ENCODE measurements around the gene CHCHD4.
A peak's percentile ranks its signal among the peaks of the same experiment; 100 is the strongest.

Gene CHCHD4

DNA sequence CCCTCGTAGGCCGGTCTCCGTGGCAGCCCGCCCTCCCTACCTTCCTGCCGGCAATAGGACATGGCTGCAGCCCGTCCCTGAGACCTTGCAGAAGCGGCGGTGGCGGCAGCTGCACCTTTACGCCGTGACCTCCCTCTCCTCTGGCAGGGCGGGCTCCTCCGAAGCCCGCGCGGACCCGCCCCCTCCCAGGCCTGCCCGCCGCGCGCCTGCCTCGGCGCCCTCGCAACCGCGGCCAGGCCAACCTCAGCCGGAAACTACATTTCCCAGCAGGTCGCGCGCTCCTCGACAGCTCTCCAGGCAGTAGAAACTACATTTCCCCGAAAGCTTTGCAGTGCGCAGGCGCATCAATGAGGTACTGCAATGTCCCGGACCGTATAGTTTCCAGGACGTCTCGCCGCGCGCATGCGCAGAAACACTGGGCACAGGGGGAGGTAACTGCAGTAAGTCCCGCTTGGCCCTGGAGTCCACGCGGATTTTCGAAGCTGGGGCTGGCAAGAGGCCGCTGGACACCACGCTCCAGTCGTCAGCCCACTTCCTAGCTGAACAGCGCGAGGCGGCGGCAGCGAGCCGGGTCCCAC lies at the start of gene CHCHD4, which contains the start of gene TMEM43:
CHCHD4 (minus strand) TSS at position 256 of the 578 bp plus-strand sequence; CDS start at position 62, 194 bp downstream.
TMEM43 (plus strand) TSS at position 438 of the 578 bp plus-strand sequence. CDS start 142 bp downstream, outside the sequence.
- Mint-ChIP-seq H3K4me3 (peak within 1 kb of the TSS; percentile 99), H3K9me3 (no peaks in the 10 kb centered on the region), H3K27ac (peak within 1 kb of the TSS; percentile 97), H3K27me3 (no peaks in the 10 kb centered on the region), H3K36me3 (ENCODE audit: low read depth) (peaks cover 70% of the 10 kb centered on the region), H3K4me1 (ENCODE audit: low read depth) (peaks cover 68% of the 10 kb centered on the region)
- intact Hi-C loops (cut with micrococcal nuclease) = loop anchor here (1.0 to 10.0 kb wide), 6 partner anchors 20 to 823 kb away; partner anchors contain the start of genes CCDC174, LSM3, NR2C2 and XPC

DNA sequence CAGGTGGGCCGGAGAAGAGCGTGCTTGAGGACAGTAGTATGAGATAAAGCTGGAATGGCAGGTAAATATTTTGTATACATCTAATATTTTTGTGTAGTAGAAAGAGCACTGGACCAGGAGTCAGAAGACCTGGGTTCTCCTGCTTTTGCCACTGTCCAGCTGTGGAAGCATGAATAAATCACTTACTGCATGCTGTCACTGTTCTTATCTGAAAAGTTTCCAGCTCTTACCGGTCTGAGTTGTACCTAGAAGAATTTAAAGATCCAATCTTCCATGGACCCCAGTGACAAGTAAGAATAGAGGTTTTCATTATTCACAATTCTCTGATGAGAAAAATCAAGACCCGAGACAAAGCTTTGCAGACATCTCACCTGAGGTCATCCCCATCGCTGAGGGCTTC lies 47.8 kb upstream of the CHCHD4 start:
- intact Hi-C loops (cut with micrococcal nuclease) = loop anchor here (10.0 kb wide), 1 partner anchor 278 kb away; no protein-coding TSS in a partner anchor
- no peaks in the 10 kb centered on the region for H3K9me3 Mint-ChIP-seq
- H3K4me3 Mint-ChIP-seq = no peak overlapping the region
- H3K27me3 Mint-ChIP-seq = no peaks in the 10 kb centered on the region
- no peak overlapping the region for H3K27ac Mint-ChIP-seq
- H3K4me1 Mint-ChIP-seq (ENCODE audit: low read depth) = peaks cover 46% of the 10 kb centered on the region
- peaks cover 59% of the 10 kb centered on the region for H3K36me3 Mint-ChIP-seq (ENCODE audit: low read depth)

DNA sequence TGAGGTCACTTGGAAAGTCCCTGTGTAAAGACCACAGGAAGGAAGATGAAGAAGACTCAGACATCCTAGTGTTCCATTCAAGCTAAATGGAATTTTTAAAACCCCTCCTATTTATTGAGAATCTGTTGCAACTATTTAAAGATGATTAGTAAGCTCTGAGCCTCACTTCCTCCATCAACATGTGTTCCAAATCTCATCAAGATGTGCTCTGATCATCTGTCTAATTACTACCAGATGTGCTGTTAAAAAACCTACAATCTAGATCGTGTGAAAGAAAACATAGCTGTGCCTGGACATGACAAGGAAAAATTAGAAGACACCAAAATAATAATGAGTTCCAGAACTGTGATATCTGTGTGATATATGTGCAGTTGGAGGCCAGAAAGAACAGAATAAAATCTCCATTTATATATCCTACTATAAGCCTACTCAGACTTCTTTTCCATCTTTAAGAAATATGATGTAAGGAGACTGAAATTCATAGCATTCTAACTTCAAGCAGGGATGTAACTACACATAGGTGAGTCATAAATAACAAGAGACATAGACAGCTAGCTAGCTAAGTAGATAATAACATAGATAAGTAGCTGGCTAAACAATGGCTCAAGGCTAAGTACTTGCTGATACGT lies 46.0 kb upstream of the CHCHD4 start:
- H3K4me3 Mint-ChIP-seq = no peak overlapping the region
- peaks cover 39% of the 10 kb centered on the region for H3K4me1 Mint-ChIP-seq (ENCODE audit: low read depth)
- intact Hi-C loops (cut with micrococcal nuclease) = loop anchor here (10.0 kb wide), 1 partner anchor 276 kb away; no protein-coding TSS in a partner anchor
- no peak overlapping the region for H3K27ac Mint-ChIP-seq
- no peaks in the 10 kb centered on the region for H3K27me3 Mint-ChIP-seq
- H3K9me3 Mint-ChIP-seq = no peaks in the 10 kb centered on the region
- peaks cover 78% of the 10 kb centered on the region for H3K36me3 Mint-ChIP-seq (ENCODE audit: low read depth)

DNA sequence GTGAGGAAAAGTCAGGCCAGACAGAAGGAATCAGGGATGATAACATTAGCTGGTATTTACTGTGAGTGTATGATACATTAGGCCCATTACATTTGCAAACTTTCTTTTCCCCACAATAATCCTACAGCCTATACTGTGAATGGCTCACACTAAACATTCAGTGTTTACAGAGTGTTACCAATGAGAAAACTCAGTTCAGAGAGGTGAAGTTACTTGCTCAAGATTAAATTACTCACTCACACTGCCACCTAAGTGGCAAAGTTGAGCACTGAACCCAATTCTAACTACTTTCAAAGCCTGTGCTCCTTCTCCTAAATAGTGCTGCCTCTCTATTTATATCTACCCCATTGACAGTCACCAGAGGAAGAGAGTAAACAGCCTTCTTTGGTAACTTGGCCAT lies 45.2 kb upstream of the CHCHD4 start:
- Mint-ChIP-seq H3K36me3 (ENCODE audit: low read depth) (peaks cover 85% of the 10 kb centered on the region), H3K4me1 (ENCODE audit: low read depth) (peaks cover 32% of the 10 kb centered on the region), H3K27ac (no peak overlapping the region), H3K27me3 (no peaks in the 10 kb centered on the region), H3K9me3 (no peaks in the 10 kb centered on the region), H3K4me3 (no peak overlapping the region)
- intact Hi-C loops (cut with micrococcal nuclease) = loop anchor here (10.0 kb wide), 1 partner anchor 275 kb away; no protein-coding TSS in a partner anchor

DNA sequence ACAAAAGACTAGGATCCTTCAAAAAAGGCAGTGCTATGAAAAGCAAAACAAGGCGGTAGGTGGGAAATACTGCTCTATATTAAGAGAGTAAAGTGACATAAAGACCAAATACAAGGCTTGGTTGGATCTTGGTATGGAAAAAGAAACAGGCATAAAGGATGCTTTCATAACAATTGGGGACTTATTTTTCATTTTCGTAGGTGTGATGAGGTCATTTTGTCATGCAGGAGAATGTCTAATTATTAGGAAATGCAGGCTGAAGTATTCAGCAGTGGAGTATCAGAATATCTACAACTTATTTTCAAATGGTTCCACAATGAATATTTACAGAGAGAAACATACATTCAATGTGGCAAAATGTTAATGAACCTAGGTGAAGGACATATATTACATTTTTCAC lies 44.8 kb upstream of the CHCHD4 start:
- intact Hi-C loops (cut with micrococcal nuclease) = no loop called here
- H3K27ac Mint-ChIP-seq = no peak overlapping the region
- H3K4me1 Mint-ChIP-seq (ENCODE audit: low read depth) = peaks cover 30% of the 10 kb centered on the region
- no peaks in the 10 kb centered on the region for H3K9me3 Mint-ChIP-seq
- no peaks in the 10 kb centered on the region for H3K27me3 Mint-ChIP-seq
- peaks cover 90% of the 10 kb centered on the region for H3K36me3 Mint-ChIP-seq (ENCODE audit: low read depth)
- no peak overlapping the region for H3K4me3 Mint-ChIP-seq

DNA sequence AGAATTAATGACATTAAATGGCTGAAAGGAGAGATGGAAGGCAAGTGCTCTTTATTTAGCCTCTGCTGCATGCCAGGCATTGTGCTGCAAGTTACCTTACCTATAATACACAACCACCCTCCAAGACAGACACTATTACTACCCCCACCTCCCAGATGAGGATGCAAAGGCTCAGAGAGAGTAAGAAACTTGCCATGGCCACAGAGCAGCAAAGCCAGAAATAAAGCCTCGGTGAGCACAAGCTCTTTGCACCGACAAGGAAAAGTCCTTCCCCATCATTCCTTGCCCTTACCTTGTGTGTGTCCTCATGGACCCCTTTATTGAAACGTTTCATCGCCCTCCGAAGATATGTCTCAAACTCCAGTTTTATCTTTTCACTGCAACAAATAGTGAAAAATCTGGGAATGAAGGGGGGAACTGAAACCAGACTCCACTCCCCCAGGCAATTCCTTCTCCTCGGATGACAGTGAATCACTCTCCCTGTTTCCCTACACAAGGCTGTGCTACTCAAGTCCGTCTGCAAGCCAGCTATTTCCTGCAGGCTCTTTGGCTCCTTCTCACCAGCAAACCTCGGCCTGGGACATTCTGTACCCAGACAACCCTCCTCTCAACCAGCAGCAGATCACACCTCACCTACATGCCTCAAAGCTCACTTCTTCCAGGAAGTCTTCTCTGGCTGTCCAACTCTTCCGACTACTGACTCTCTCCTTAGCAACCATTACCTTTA lies 42.4 kb upstream of the CHCHD4 start:
- intact Hi-C loops (cut with micrococcal nuclease) = no loop called here
- Mint-ChIP-seq H3K27me3 (no peaks in the 10 kb centered on the region), H3K36me3 (ENCODE audit: low read depth) (peaks cover 99% of the 10 kb centered on the region), H3K4me1 (ENCODE audit: low read depth) (peaks cover 25% of the 10 kb centered on the region), H3K4me3 (no peak overlapping the region), H3K9me3 (peaks cover 8% of the 10 kb centered on the region), H3K27ac (no peak overlapping the region)

DNA sequence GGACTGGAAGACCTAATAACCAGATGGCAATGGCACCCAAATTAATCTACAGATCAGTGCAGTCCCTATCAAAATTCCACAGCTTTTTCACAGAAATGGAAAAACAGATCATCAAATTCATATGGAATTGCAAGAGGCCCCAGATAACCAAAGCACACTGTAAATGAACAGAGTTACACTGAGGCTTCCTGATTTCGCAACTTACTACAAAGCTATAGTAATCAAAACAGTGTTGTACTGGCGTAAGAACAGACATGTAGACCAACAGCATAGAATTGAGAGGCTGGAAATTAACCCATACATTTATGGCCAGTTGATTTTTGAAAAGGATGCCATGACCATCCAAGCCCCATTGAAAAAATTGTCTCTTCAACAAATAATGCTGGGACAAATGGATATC lies 37.5 kb upstream of the CHCHD4 start:
- no peaks in the 10 kb centered on the region for H3K27me3 Mint-ChIP-seq
- no peak overlapping the region for H3K4me3 Mint-ChIP-seq
- no peak overlapping the region for H3K27ac Mint-ChIP-seq
- peaks cover 99% of the 10 kb centered on the region for H3K36me3 Mint-ChIP-seq (ENCODE audit: low read depth)
- H3K4me1 Mint-ChIP-seq (ENCODE audit: low read depth) = peaks cover 7% of the 10 kb centered on the region
- H3K9me3 Mint-ChIP-seq = peaks cover 18% of the 10 kb centered on the region
- intact Hi-C loops (cut with micrococcal nuclease) = no loop called here

DNA sequence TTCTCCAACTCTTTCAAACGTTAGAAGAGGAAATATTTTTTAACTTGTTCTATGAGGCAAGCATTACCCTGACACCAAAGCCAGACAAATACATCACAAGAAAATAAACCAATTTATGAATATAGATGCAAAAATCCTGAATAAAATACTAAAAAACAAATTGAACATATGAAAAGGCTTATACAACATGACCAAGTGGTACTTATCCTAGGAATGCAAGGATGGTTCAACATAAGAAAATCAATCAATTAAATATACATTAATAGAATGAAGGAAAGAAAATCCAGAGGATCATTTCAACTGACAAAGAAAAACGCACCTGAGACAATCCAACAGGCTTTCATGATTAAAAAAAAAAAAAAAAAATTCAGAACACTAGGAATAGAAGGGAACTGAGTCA lies 36.6 kb upstream of the CHCHD4 start:
- H3K9me3 Mint-ChIP-seq = peaks cover 18% of the 10 kb centered on the region
- peaks cover 99% of the 10 kb centered on the region for H3K36me3 Mint-ChIP-seq (ENCODE audit: low read depth)
- H3K4me3 Mint-ChIP-seq = no peak overlapping the region
- H3K27ac Mint-ChIP-seq = no peak overlapping the region
- peaks cover 5% of the 10 kb centered on the region for H3K4me1 Mint-ChIP-seq (ENCODE audit: low read depth)
- intact Hi-C loops (cut with micrococcal nuclease) = no loop called here
- H3K27me3 Mint-ChIP-seq = no peaks in the 10 kb centered on the region

DNA sequence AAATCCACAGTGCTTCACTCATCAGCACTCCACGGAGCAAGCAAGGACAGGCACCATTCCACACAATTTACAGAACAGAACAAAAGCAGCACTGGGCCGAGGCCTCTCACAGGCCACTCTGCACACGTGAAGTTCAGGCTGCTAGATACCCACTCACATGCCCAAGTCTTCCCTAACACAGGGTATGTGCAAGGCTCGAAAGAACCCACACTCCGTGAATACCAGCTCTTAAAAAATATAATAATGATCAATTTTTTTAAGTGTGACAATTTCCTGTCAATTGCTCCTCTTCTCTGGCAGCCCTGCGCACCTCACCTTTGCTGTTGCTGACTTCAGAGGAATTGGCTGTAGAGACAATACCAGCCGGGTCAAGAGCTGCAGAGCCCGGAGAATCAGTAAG lies 34.8 kb upstream of the CHCHD4 start:
- Mint-ChIP-seq H3K36me3 (ENCODE audit: low read depth) (peaks cover 95% of the 10 kb centered on the region), H3K9me3 (peaks cover 18% of the 10 kb centered on the region), H3K27ac (no peak overlapping the region), H3K27me3 (no peaks in the 10 kb centered on the region), H3K4me1 (ENCODE audit: low read depth) (peaks cover 19% of the 10 kb centered on the region), H3K4me3 (no peak overlapping the region)
- intact Hi-C loops (cut with micrococcal nuclease) = loop anchor here (5.0 kb wide), 1 partner anchor 37 kb away; the partner anchor contains the start of gene CHCHD4

DNA sequence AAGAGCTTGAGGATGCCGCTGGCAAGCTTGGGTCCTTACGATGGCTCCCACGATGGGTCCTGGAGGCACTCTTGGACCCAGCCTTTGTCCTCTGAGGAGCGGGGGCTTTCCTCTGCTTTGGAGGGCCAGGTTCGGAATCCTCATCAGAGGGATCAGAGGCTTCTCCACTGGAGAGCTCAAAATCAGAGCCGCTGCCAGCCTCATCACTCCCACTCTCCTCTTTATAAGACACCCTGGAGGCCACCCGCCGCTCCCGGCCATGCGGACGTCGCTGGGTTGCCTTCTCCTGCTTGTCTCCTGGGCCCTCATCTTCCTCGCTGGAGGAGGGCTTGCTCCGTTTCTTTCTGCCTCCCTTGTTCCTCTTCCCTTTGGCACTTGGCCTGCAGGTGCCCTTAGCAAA lies 33.7 kb upstream of the CHCHD4 start:
- Mint-ChIP-seq H3K4me3 (no peak overlapping the region), H3K36me3 (ENCODE audit: low read depth) (peaks cover 95% of the 10 kb centered on the region), H3K27me3 (no peaks in the 10 kb centered on the region), H3K9me3 (peaks cover 18% of the 10 kb centered on the region), H3K27ac (no peak overlapping the region), H3K4me1 (ENCODE audit: low read depth) (peaks cover 27% of the 10 kb centered on the region)
- intact Hi-C loops (cut with micrococcal nuclease) = loop anchor here (5.0 kb wide), 1 partner anchor 36 kb away; the partner anchor contains the start of gene CHCHD4

DNA sequence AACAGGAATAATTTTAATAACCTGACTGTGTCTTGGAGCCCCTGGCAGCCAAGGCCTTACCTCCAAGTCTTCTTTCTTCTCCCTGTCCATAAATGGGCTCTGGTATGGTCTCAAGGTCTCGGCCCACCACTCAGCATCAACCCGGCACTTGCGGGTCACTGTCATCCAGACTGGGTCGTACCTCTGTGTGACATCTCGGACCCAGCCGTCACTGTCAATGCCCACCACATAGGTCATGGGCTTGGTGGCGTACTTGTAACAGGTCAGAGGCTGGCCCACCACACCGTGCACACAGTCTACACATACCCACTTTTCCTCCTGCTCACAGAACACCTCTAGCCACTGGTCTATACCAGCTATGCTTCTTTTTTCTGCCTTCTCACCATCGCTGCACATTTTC lies 33.3 kb upstream of the CHCHD4 start:
- no peaks in the 10 kb centered on the region for H3K27me3 Mint-ChIP-seq
- H3K27ac Mint-ChIP-seq = no peak overlapping the region
- intact Hi-C loops (cut with micrococcal nuclease) = loop anchor here (5.0 kb wide), 1 partner anchor 36 kb away; the partner anchor contains the start of gene CHCHD4
- H3K9me3 Mint-ChIP-seq = peaks cover 18% of the 10 kb centered on the region
- H3K4me3 Mint-ChIP-seq = no peak overlapping the region
- peaks cover 96% of the 10 kb centered on the region for H3K36me3 Mint-ChIP-seq (ENCODE audit: low read depth)
- peaks cover 27% of the 10 kb centered on the region for H3K4me1 Mint-ChIP-seq (ENCODE audit: low read depth)

DNA sequence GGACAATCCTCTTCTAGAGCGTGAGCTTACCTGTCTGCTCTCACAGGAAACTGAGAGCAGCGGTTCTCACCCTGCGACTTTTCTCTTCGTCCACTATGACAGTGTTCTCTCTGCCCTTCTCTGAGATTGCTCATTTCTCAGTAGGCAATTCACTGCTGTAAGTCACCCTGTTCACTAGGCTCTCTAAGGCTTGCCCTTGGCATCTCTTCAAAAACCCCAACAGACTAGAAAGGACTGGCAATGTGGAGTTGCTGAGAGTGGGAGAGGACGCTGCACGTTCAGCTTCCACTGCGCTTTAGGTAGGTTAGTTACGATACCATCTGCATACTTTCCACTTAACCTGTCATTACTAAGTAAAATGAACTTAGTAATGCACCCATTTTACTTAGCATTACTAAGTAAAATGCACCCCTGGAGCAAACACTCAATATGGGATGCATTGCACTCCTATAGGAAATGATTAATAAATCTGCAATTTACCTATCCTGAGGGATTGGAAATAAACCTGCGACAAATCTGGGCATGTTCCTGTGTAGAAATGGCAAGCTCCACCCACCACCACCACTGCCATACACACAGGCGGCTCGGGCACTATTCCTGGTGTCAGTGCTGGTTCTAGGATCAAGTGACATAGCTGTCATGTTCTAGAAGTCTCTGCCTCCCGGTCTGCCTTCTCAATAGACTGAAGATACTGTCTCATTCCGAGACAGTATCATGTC lies 32.3 kb upstream of the CHCHD4 start:
- Mint-ChIP-seq H3K27ac (no peak overlapping the region), H3K4me1 (ENCODE audit: low read depth) (peaks cover 27% of the 10 kb centered on the region), H3K36me3 (ENCODE audit: low read depth) (peaks cover 96% of the 10 kb centered on the region), H3K4me3 (no peak overlapping the region), H3K9me3 (peaks cover 9% of the 10 kb centered on the region), H3K27me3 (no peaks in the 10 kb centered on the region)
- intact Hi-C loops (cut with micrococcal nuclease) = loop anchor here (5.0 kb wide), 1 partner anchor 35 kb away; the partner anchor contains the start of gene CHCHD4

DNA sequence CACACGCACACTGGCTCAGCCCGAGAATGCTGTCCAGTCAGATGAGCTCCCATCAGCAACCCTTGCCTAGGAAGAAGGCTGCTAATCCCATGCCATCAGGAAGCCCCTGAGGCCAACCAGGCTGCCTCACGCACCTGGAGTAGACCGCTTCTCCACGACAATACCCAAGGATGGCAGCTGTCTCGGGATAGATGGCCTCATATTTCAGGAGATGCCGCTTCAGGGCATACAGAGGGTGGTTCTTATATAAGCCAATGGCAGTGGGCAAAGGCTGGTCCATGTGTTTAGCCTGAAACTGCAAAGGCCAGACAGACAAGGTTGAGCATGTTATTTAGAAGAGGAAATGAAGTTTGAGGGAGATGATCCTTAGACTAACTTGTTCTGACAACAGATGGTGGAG lies 31.5 kb upstream of the CHCHD4 start:
- H3K4me3 Mint-ChIP-seq = no peak overlapping the region
- H3K27ac Mint-ChIP-seq = peak overlapping the region; percentile 2
- intact Hi-C loops (cut with micrococcal nuclease) = loop anchor here (5.0 kb wide), 1 partner anchor 34 kb away; the partner anchor contains the start of gene CHCHD4
- H3K27me3 Mint-ChIP-seq = no peaks in the 10 kb centered on the region
- peaks cover 1% of the 10 kb centered on the region for H3K9me3 Mint-ChIP-seq
- H3K36me3 Mint-ChIP-seq (ENCODE audit: low read depth) = peaks cover 96% of the 10 kb centered on the region
- H3K4me1 Mint-ChIP-seq (ENCODE audit: low read depth) = peaks cover 27% of the 10 kb centered on the region

Measured in dendritic cell treated with granulocyte-macrophage colony-stimulating factor and Interleukin-4, amounts not matched to agents 40 ng/mL and 50 ng/mL, for 4 days (primary cell).